ENCODE results near the gene CHURC1. TPM values are rescaled to one million over a fixed set of nuclear protein-coding genes. Genes with fewer than 3 reads are reported as not detected.
A peak's percentile ranks its signal among the peaks of the same experiment; 100 is the strongest.

CHURC1 gene
- total RNA-seq, 1 experiment from 2014 or later, result 52.4 TPM

DNA sequence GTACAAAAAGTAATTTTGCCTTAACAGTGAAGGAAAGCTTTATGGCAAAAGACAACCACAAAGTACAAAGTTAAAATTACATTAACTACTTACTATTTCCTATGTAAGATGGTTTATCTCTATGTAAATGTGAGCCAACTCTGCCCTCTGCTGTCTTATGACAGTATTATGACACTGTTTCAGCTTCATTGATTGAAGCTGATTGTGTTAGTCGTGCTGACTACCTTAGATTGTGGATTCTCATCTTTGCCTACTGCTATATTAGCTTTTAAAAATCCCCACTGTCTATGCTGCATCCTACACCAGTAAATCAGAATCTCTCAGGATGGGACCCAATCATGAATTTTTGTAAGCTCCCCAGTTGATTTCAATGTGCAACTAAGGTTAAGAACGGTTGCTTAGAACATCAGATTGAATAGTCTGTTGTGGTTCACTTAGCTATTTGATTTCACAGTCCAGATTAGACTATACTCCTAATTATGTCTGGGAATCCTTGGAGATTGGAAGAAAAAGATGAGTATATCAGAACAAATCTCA, 22.3 kb upstream of the CHURC1 start:
- H3K27me3 Mint-ChIP-seq (ENCODE audit: low read depth), result peaks cover 3% of the 10 kb centered on the region; the same call in 1 of the 2 replicates
- H3K9me3 Mint-ChIP-seq, result peaks cover 3% of the 10 kb centered on the region; the same call in 1 of the 2 replicates
- no peak overlapping the region for H3K27ac Mint-ChIP-seq
- DNase-seq (ENCODE audit: low spot score) (no peak), ATAC-seq (peak; percentile 78)
- no peaks in the 10 kb centered on the region for H3K4me1 Mint-ChIP-seq
- ChIA-PET CTCF (interaction anchor here (0.5 to 4.9 kb wide), 32 partner anchors 11 to 273 kb away, joined by 3 to 204 read pairs (median 7); partner anchors contain the start of genes FNTB and SPTB), POLR2A (interaction anchor here (1.0 kb wide), 1 partner anchor 69 kb away, joined by 4 read pairs; no protein-coding TSS in a partner anchor)
- TF ChIP-seq, protein P1, sequence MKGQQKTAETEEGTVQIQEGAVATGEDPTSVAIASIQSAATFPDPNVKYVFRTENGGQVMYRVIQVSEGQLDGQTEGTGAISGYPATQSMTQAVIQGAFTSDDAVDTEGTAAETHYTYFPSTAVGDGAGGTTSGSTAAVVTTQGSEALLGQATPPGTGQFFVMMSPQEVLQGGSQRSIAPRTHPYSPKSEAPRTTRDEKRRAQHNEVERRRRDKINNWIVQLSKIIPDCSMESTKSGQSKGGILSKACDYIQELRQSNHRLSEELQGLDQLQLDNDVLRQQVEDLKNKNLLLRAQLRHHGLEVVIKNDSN (CRISPR knock-in tag; IDR thresholded peaks at IDR 0.05), result no peak
- TF ChIP-seq, protein P2, sequence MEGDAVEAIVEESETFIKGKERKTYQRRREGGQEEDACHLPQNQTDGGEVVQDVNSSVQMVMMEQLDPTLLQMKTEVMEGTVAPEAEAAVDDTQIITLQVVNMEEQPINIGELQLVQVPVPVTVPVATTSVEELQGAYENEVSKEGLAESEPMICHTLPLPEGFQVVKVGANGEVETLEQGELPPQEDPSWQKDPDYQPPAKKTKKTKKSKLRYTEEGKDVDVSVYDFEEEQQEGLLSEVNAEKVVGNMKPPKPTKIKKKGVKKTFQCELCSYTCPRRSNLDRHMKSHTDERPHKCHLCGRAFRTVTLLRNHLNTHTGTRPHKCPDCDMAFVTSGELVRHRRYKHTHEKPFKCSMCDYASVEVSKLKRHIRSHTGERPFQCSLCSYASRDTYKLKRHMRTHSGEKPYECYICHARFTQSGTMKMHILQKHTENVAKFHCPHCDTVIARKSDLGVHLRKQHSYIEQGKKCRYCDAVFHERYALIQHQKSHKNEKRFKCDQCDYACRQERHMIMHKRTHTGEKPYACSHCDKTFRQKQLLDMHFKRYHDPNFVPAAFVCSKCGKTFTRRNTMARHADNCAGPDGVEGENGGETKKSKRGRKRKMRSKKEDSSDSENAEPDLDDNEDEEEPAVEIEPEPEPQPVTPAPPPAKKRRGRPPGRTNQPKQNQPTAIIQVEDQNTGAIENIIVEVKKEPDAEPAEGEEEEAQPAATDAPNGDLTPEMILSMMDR (IDR thresholded peaks at IDR 0.05), result peak; percentile 29; the same call in 1 of the 2 replicates
- peaks cover 2% of the 10 kb centered on the region; the same call in 1 of the 2 replicates for H3K36me3 Mint-ChIP-seq
- H3K4me3 Mint-ChIP-seq, result no peak overlapping the region

DNA sequence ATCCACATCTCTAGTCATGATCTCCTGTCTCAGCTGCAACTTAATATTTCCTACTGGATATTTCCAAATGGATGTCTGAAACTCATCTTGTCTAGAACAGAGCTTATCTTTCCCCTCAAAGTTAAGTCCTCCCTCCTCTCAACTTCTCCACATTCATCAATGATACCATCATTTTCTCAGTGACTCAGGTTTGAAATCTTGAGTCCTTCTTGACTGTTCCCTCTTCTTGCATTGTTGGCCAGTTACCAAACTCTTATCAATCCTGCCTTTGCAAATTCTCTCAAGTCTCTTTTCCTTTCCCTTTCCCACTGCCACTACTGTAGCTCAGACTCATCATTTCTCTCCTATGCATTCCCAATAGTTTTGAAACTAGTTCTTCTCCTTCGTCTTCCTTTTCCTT, 14.3 kb upstream of the CHURC1 start:
- ChIA-PET POLR2A (no interaction called here), CTCF (interaction anchor here (0.7 to 2.1 kb wide), 3 partner anchors 11 to 346 kb away, joined by 4 to 9 read pairs (median 8); no protein-coding TSS in a partner anchor)
- peaks cover 2% of the 10 kb centered on the region; the same call in 1 of the 2 replicates for H3K36me3 Mint-ChIP-seq
- no peak for ATAC-seq
- no peak for DNase-seq (ENCODE audit: low spot score)
- peaks cover 3% of the 10 kb centered on the region; the same call in 1 of the 2 replicates for H3K9me3 Mint-ChIP-seq
- no peak overlapping the region for H3K4me3 Mint-ChIP-seq
- no peak overlapping the region for H3K27ac Mint-ChIP-seq
- TF ChIP-seq MXD4 (CRISPR knock-in tag; IDR thresholded peaks at IDR 0.05; ENCODE audit: borderline replicate concordance), result no peak
- TF ChIP-seq, protein P3, sequence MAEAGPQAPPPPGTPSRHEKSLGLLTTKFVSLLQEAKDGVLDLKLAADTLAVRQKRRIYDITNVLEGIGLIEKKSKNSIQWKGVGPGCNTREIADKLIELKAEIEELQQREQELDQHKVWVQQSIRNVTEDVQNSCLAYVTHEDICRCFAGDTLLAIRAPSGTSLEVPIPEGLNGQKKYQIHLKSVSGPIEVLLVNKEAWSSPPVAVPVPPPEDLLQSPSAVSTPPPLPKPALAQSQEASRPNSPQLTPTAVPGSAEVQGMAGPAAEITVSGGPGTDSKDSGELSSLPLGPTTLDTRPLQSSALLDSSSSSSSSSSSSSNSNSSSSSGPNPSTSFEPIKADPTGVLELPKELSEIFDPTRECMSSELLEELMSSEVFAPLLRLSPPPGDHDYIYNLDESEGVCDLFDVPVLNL (CRISPR knock-in tag; IDR thresholded peaks at IDR 0.05; ENCODE audit: borderline replicate concordance, low read depth), result no peak
- no peak for TF ChIP-seq ETV6 (CRISPR knock-in tag; IDR thresholded peaks at IDR 0.05)
- no peak for TF ChIP-seq TEAD1 (CRISPR knock-in tag; IDR thresholded peaks at IDR 0.05)
- TF ChIP-seq ZNF121 (CRISPR knock-in tag; IDR thresholded peaks at IDR 0.05), result no peak
- no peak for TF ChIP-seq GRHL2 (CRISPR knock-in tag; IDR thresholded peaks at IDR 0.05; ENCODE audit: insufficient replicate concordance, severe bottlenecking)
- no peak for TF ChIP-seq EMX1 (CRISPR knock-in tag; IDR thresholded peaks at IDR 0.05)
- H3K27me3 Mint-ChIP-seq (ENCODE audit: low read depth), result peaks cover 10% of the 10 kb centered on the region
- no peaks in the 10 kb centered on the region for H3K4me1 Mint-ChIP-seq

DNA sequence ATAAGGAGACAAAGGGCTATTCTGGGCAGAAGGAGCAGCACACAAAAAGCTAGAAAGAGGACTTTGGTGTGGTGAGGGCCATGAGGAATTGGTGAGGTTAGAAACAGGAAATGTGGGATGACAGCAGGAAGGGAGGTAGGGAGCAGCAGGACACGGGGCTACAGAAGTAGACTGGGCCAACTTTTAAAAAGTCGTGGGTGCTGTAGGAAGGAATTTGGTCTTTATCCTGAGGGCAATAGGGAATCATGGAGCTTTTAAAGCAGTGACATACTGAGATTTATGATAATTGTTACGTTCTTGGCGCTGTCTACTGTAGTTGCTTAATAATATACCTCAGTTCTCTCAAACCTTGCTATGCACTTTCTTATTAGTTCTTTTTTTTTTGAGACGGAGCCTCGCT, 8.2 kb upstream of the CHURC1 start:
- H3K27ac Mint-ChIP-seq, result no peak overlapping the region
- H3K4me3 Mint-ChIP-seq, result no peak overlapping the region
- no peak for DNase-seq (ENCODE audit: low spot score)
- TF ChIP-seq ZNF232 (CRISPR knock-in tag; IDR thresholded peaks at IDR 0.05), result no peak
- TF ChIP-seq, protein P4, sequence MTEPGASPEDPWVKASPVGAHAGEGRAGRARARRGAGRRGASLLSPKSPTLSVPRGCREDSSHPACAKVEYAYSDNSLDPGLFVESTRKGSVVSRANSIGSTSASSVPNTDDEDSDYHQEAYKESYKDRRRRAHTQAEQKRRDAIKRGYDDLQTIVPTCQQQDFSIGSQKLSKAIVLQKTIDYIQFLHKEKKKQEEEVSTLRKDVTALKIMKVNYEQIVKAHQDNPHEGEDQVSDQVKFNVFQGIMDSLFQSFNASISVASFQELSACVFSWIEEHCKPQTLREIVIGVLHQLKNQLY (CRISPR knock-in tag; IDR thresholded peaks at IDR 0.05), result no peak
- no peak for TF ChIP-seq IRF2 (CRISPR knock-in tag; IDR thresholded peaks at IDR 0.05; ENCODE audit: borderline replicate concordance, low read depth)
- TF ChIP-seq, protein P5, sequence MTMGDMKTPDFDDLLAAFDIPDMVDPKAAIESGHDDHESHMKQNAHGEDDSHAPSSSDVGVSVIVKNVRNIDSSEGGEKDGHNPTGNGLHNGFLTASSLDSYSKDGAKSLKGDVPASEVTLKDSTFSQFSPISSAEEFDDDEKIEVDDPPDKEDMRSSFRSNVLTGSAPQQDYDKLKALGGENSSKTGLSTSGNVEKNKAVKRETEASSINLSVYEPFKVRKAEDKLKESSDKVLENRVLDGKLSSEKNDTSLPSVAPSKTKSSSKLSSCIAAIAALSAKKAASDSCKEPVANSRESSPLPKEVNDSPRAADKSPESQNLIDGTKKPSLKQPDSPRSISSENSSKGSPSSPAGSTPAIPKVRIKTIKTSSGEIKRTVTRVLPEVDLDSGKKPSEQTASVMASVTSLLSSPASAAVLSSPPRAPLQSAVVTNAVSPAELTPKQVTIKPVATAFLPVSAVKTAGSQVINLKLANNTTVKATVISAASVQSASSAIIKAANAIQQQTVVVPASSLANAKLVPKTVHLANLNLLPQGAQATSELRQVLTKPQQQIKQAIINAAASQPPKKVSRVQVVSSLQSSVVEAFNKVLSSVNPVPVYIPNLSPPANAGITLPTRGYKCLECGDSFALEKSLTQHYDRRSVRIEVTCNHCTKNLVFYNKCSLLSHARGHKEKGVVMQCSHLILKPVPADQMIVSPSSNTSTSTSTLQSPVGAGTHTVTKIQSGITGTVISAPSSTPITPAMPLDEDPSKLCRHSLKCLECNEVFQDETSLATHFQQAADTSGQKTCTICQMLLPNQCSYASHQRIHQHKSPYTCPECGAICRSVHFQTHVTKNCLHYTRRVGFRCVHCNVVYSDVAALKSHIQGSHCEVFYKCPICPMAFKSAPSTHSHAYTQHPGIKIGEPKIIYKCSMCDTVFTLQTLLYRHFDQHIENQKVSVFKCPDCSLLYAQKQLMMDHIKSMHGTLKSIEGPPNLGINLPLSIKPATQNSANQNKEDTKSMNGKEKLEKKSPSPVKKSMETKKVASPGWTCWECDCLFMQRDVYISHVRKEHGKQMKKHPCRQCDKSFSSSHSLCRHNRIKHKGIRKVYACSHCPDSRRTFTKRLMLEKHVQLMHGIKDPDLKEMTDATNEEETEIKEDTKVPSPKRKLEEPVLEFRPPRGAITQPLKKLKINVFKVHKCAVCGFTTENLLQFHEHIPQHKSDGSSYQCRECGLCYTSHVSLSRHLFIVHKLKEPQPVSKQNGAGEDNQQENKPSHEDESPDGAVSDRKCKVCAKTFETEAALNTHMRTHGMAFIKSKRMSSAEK (CRISPR knock-in tag; IDR thresholded peaks at IDR 0.05; ENCODE audit: borderline replicate concordance), result no peak
- ChIA-PET CTCF (interaction anchor here (0.7 to 1.2 kb wide), 2 partner anchors 14 to 269 kb away, joined by 3 read pairs; no protein-coding TSS in a partner anchor), POLR2A (no interaction called here)
- H3K4me1 Mint-ChIP-seq, result no peaks in the 10 kb centered on the region
- ATAC-seq, result no peak
- no peaks in the 10 kb centered on the region for H3K9me3 Mint-ChIP-seq
- H3K36me3 Mint-ChIP-seq, result no peaks in the 10 kb centered on the region
- H3K27me3 Mint-ChIP-seq (ENCODE audit: low read depth), result peaks cover 4% of the 10 kb centered on the region
